H1 (cell line): ENCODE measurements around the gene SVIL. TPM values are rescaled to one million over a fixed set of nuclear protein-coding genes. Genes with fewer than 3 reads are reported as not detected.

Experiments
- ASH2L ChIP-seq: fragments of 200-600, 300-600 bp; sonication (generic); IDR thresholded peaks from one replicate; pipeline ENCODE4 v1.7.1; 2017; ENCODE audit warnings: low read length
- KDM1A ChIP-seq: fragments of 200-600, 300-600 bp; sonication (generic); IDR thresholded peaks from 2 replicates; pipeline ENCODE4 v1.7.1; 2016; ENCODE audit warnings: mild to moderate bottlenecking, low read length, borderline replicate concordance
- NRF1 ChIP-seq: IDR thresholded peaks from 2 replicates; pipeline ENCODE4 v1.6.1; 2011; ENCODE audit warnings: mild to moderate bottlenecking, low read depth, low read length, improper control_type of control experiment
- POU5F1 ChIP-seq: IDR thresholded peaks from 2 replicates; pipeline ENCODE4 v1.6.1; 2011; ENCODE audit warnings: low read depth, mild to moderate bottlenecking, low read length, moderate library complexity
- SP2 ChIP-seq: IDR thresholded peaks from 2 replicates; pipeline ENCODE4 v1.6.1; 2012; ENCODE audit warnings: mild to moderate bottlenecking, low read length, inconsistent platforms
- ZNF274 ChIP-seq: IDR thresholded peaks from 2 replicates; pipeline ENCODE4 v1.7.0; 2012; ENCODE audit warnings: low read length, borderline replicate concordance; ENCODE audit errors: extremely low read depth
- polyA plus RNA-seq, 7 experiments: library from polyadenylated mRNA; depleted of rRNA in 3 of 7; stranded (reverse) in 5 of 7; unstranded in 2 of 7; fragments of >200 nt in 5 of 7; fragments of 200-250 nt in 2 of 7; gene quantifications; 1 replicate in 5 of 7; 2 replicates in 1 of 7; 4 replicates in 1 of 7; pipeline versions ENCODE4 v1.2.1 to v1.2.3, GENCODE V29; 2011 to 2013; ENCODE audit warnings: missing spikeins in 2 of 7, mixed read lengths in 2 of 7
- total RNA-seq: library from RNA; stranded (reverse); fragmentation: NEBNext Ultra II Directional; extraction: Animal tissue kit (Norgen Biotek cat#: 25700); gene quantifications from 2 replicates; pipeline ENCODE4 v1.2.1, GENCODE V29; 2021
- TF ChIP-seq, protein P1 (sequence below): fragments of 300-600 bp; sonication (generic); IDR thresholded peaks from 2 replicates; pipeline ENCODE4 v1.7.1; 2012; ENCODE audit warnings: low read length, moderate library complexity, mild to moderate bottlenecking, inconsistent platforms; ENCODE audit not compliant: insufficient replicate concordance

Gene SVIL
- total and polyA plus RNA-seq, 2 of the 8 experiments (the other 6 are each of a cell fraction or from before 2014, with no cell fraction given) = 4.7 to 15.4 TPM

DNA sequence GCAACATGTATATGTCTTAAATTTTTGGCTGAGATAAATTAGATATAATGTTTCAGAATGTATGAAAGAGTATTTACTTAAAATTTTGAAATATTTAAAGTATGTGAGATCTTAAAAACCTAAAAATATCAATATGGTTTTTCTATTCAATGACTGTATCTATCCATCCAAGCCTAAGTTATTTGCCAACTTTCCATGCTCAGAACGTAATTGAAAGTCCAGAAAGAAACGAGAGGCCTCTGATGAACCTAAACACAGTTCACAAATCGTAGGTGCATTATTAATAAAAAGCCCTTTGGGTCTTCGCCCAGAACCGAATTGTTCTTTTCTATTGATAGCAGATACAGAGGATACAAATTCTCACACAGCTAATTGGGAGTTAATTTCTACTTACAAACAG lies 6.5 kb downstream of the SVIL start (continued):
- no peak for TF ChIP-seq KDM1A
- no peak for TF ChIP-seq ZNF274
- TF ChIP-seq ASH2L = no peak
- no peak for TF ChIP-seq SP2
- TF ChIP-seq NRF1 = no peak
- TF ChIP-seq, protein P1, sequence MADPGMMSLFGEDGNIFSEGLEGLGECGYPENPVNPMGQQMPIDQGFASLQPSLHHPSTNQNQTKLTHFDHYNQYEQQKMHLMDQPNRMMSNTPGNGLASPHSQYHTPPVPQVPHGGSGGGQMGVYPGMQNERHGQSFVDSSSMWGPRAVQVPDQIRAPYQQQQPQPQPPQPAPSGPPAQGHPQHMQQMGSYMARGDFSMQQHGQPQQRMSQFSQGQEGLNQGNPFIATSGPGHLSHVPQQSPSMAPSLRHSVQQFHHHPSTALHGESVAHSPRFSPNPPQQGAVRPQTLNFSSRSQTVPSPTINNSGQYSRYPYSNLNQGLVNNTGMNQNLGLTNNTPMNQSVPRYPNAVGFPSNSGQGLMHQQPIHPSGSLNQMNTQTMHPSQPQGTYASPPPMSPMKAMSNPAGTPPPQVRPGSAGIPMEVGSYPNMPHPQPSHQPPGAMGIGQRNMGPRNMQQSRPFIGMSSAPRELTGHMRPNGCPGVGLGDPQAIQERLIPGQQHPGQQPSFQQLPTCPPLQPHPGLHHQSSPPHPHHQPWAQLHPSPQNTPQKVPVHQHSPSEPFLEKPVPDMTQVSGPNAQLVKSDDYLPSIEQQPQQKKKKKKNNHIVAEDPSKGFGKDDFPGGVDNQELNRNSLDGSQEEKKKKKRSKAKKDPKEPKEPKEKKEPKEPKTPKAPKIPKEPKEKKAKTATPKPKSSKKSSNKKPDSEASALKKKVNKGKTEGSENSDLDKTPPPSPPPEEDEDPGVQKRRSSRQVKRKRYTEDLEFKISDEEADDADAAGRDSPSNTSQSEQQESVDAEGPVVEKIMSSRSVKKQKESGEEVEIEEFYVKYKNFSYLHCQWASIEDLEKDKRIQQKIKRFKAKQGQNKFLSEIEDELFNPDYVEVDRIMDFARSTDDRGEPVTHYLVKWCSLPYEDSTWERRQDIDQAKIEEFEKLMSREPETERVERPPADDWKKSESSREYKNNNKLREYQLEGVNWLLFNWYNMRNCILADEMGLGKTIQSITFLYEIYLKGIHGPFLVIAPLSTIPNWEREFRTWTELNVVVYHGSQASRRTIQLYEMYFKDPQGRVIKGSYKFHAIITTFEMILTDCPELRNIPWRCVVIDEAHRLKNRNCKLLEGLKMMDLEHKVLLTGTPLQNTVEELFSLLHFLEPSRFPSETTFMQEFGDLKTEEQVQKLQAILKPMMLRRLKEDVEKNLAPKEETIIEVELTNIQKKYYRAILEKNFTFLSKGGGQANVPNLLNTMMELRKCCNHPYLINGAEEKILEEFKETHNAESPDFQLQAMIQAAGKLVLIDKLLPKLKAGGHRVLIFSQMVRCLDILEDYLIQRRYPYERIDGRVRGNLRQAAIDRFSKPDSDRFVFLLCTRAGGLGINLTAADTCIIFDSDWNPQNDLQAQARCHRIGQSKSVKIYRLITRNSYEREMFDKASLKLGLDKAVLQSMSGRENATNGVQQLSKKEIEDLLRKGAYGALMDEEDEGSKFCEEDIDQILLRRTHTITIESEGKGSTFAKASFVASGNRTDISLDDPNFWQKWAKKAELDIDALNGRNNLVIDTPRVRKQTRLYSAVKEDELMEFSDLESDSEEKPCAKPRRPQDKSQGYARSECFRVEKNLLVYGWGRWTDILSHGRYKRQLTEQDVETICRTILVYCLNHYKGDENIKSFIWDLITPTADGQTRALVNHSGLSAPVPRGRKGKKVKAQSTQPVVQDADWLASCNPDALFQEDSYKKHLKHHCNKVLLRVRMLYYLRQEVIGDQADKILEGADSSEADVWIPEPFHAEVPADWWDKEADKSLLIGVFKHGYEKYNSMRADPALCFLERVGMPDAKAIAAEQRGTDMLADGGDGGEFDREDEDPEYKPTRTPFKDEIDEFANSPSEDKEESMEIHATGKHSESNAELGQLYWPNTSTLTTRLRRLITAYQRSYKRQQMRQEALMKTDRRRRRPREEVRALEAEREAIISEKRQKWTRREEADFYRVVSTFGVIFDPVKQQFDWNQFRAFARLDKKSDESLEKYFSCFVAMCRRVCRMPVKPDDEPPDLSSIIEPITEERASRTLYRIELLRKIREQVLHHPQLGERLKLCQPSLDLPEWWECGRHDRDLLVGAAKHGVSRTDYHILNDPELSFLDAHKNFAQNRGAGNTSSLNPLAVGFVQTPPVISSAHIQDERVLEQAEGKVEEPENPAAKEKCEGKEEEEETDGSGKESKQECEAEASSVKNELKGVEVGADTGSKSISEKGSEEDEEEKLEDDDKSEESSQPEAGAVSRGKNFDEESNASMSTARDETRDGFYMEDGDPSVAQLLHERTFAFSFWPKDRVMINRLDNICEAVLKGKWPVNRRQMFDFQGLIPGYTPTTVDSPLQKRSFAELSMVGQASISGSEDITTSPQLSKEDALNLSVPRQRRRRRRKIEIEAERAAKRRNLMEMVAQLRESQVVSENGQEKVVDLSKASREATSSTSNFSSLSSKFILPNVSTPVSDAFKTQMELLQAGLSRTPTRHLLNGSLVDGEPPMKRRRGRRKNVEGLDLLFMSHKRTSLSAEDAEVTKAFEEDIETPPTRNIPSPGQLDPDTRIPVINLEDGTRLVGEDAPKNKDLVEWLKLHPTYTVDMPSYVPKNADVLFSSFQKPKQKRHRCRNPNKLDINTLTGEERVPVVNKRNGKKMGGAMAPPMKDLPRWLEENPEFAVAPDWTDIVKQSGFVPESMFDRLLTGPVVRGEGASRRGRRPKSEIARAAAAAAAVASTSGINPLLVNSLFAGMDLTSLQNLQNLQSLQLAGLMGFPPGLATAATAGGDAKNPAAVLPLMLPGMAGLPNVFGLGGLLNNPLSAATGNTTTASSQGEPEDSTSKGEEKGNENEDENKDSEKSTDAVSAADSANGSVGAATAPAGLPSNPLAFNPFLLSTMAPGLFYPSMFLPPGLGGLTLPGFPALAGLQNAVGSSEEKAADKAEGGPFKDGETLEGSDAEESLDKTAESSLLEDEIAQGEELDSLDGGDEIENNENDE = no peak
- TF ChIP-seq POU5F1 = no peak
